Head of caudate nucleus (tissue), 42 donors: ENCODE data around the gene NUP210L.

ENCODE experiments used
- DNase-seq, 42 donors: peaks; one replicate each; pipeline versions ENCODE4 v3.0.0 to v3.0.0-alpha.2; 2020 to 2021; ENCODE audit warnings: mixed read lengths in 7 of 42
- intact Hi-C: fragments of 100-400 bp; cut with DNase I; formaldehyde crosslinking; loops from one replicate; pipeline ENCODE4 v1.15.0; 2022

The NUP210L gene

DNA sequence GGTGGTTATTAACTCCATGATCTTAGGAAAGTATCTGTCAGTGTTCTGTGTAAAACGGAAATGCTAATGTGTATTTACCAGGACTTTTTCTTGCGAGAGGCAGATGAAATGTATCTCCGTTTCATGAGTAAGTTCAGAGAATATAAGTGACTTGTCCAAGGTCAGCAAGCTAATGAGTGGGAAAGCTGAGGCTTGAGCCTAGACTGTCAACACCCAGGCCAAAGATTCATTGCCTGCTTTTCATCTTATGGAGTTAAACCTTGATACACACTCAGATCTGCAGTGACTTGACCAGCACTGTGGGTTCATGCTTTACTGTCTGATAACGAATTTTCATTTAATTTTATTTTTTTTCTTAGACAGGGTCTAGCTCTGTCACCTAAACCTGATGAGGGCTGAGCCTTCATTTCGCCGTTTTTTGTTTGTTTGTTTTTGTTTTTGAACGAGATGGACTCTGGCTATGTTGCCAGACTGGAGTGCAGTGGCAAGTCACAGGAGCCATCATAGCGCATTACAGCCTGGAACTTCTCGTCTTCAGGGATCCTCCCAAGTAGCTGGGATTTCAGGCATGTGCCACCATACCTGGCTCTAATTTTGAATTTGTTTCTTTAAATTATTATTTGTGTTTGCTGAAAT, 176.5 kb downstream of the NUP210L start:
- intact Hi-C loops: no loop called here

GRCh38 chr1:153977250-153978240, 177.3 kb downstream of the NUP210L start, which contains the start of gene JTB:
Gene JTB (minus strand): TSS chr1:153977674. CDS start chr1:153977252, 422 bp downstream.
- intact Hi-C loops: no loop called here
- peak; percentile 87 to 97 (median 93) for DNase-seq

More for the DNA sequence above, 176.5 kb downstream of the NUP210L start:
- no peak for DNase-seq

DNA sequence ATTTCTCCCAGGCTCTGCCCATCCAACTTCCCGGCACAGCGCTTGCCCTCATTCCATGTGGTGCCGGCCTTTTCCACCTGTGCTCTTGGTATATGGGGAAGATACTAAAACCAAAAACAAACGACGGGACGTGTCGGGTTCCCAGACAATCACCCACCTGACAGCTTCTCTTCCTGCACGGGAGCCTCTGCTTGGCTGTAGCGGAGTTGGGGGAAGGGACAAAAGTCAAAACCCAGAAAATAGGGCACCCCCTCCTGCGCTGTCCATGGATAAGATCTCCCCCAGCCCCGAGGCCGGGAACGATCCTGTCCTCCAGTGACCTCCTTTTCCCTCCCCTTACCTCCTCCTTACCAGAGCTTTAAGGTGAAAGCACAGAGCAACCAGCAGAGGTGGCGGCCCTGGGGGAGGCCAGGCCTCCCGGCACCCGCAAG, 178.0 kb downstream of the NUP210L start:
- intact Hi-C loops: no loop called here
- peak in 2 of 42 donors; percentile 24 to 46 for DNase-seq

DNA sequence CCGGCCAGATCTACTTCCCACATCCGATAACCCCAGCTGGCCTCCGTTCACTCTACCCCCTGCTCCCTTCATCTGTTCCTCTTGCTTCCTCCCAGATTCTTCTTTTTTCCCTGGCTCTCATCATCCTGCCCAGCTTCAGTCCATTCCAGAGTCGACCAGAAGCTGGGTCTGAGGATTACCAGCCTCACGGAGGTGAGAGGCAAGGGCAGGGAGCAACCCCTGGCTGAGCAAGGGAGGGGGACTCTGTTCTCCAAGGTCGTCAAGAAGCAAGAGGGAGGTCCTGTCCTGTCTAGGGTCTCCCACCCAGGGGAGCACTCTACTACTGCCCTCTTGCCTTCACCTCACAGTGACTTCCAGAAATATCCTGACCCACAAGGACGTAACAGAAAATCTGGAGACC, 181.3 kb downstream of the NUP210L start:
- DNase-seq: no peak
- intact Hi-C loops: no loop called here

DNA sequence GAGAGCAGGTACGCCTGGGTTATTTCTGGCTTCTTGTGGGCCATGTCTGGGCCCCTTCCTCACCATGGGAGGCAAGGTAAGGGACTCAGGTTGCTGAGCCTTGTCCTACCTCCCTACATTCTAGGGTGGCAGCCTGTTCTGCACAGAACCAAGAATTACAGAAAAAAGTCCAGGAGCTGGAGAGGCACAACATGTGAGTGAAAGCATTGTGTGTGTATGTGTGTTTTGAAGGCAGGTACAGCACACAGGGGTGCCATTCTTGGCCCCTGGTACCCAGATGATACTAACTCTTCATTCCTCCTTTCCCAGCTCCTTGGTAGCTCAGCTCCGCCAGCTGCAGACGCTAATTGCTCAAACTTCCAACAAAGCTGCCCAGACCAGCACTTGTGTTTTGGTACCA, 181.8 kb downstream of the NUP210L start:
- DNase-seq: no peak
- intact Hi-C loops: no loop called here

DNA sequence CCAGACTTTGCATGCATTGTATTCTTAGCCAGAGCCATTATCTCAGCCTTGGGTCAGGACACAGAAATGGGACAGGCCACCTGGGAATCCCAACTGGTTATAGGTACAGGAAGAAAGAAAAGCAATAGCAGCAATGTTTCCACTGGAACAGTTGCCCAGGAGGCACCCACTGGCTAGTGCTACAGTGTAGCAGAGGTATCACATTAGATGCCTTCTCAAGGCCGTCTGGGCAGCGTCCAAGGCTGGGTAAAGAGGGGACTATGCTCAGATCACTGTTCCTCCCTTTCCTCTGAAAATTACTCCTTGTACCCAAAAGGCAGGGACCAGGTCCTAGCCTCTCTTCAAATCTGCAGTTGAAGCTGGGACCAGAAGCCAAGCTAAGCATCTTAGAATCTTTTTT, 184.5 kb downstream of the NUP210L start:
- intact Hi-C loops: no loop called here

GRCh38 chr1:153968972-153969371, 185.9 kb downstream of the NUP210L start:
- intact Hi-C loops: no loop called here
- DNase-seq: no peak

More for the DNA sequence above, 184.5 kb downstream of the NUP210L start:
- DNase-seq: no peak

GRCh38 chr1:153968408-153968807, 186.5 kb downstream of the NUP210L start:
- intact Hi-C loops: no loop called here
- DNase-seq: no peak

GRCh38 chr1:153968000-153968363, 186.9 kb downstream of the NUP210L start:
- DNase-seq: peak in 3 of 42 donors; percentile 20 to 39 (median 27)
- intact Hi-C loops: no loop called here

- intact Hi-C loops: no loop called here
- DNase-seq: peak; percentile 84 to 97 (median 93)
Observed at GRCh38 chr1:153967107-153967999, 187.5 kb downstream of the NUP210L start, which contains the start of gene CREB3L4. Gene CREB3L4 (plus strand): TSS chr1:153967902. CDS start chr1:153968526, 624 bp downstream.

DNA sequence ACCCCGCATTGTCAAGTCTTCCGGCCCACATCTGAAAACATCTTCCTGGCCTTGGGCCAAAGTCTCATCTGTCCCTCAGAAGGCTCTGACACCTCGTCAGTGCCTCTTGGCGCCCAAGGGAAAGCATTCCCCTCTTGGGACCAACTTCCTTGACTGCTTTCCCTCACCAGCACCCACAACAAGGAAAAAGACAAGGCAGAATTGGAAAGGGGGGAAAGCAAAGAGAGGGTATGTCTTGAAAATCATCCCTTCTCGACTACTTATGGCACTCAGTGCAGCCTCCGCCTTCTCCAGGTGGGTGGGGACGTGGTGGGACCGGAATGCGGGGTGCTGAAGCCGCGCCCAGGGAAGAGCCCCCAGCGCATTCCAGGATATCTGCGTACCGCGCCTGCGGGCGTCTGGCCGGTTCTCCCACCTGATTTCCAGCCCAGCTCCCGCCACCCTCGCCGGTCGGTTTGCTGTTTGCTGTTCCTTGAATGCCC, 191.0 kb downstream of the NUP210L start:
- intact Hi-C loops: no loop called here
- DNase-seq: peak in 10 of 42 donors; percentile 13 to 55 (median 32)

GRCh38 chr1:153963030-153963849, 191.6 kb downstream of the NUP210L start, which contains the start of gene SLC39A1:
Gene SLC39A1 (minus strand): TSS chr1:153963537. CDS start chr1:153962715, 822 bp downstream.
- intact Hi-C loops: no loop called here
- DNase-seq: peak; percentile 96 to 100 (median 99)

DNA sequence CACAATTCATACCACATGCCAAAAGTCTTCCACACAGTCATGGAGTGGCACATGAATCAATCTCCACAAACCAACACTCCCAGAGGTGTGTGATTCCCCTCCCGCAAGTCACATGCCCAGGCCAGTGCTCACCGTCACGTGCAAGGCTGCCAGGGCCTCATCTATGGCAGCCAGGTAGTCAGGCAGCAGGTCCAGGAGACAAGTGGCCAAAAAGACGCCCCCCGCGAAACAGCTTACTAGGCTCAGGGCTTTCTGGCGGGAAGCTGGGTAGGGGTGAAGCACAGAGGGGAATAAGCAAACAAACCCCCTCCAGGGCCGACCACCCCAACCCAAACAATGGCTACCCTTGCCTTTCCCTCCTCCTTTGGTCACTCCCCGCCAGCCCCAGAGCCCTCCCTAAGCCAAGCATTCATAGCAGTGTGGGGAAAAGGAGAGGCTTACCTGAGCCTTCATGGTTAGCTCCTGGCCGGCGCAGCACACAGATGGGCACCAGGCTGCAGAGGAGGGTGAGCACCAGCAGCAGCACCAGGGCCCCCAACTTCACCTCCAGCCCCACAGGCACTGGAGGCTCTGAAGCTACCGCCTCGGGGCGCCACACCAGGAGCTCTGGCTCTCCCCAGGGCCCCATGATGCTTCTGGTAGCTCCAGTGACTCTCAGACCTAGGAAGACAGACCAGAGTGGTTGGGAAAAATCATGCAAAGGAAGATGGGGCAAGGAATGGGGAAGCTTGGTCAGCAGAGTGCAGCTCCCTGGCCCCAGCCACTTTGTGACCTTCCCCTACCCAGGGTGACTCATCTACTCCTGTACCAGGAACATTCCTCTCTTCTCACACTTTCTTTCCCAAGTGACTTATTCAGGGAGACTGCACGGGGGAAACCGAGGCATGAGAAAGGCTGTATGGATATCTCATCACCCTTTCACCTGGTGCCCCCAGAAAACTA, 192.5 kb downstream of the NUP210L start:
- peak in 4 of 42 donors; percentile 26 to 59 (median 32) for DNase-seq
- intact Hi-C loops: no loop called here

GRCh38 chr1:153961421-153961820, 193.5 kb downstream of the NUP210L start:
- intact Hi-C loops: no loop called here
- DNase-seq: no peak

- intact Hi-C loops: no loop called here
- no peak for DNase-seq
Observed at GRCh38 chr1:153960206-153960605, 194.7 kb downstream of the NUP210L start.

DNA sequence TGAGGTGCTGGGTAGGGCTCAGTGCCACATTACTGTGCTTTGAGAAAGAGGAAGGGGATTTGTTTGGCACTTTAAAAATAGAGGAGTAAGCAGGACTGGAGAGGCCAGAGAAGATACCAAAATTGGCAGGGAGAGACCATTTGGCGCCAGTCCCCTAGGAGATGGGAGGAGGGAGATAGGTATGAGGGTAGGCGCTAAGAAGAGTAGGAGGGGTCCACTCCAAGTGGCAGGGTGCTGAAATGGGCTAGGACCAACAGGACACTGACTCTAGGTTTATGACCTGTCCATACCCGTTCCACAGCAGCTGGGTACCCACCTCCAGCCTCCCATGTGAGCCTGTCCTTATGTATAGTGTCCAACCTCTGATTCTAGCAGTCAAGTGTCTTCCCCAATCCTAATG, 195.4 kb downstream of the NUP210L start:
- no peak for DNase-seq
- intact Hi-C loops: loop anchor here (10.0 kb wide), 1 partner anchor 165 kb away; no protein-coding TSS in a partner anchor

DNA sequence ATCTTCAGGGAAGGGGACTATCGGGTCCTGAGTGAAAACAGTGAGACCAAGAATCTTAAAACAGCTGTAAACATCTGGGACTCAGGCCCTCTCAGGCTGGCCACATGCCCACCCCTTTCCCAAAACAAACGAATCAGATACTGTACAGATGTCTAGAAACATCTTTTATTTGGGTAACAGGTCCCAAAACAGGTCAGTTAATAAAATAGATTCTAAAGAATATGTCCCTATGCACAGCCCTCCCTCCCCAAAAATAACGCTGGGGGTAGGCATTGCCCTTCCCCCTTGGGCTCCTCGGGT, 196.0 kb downstream of the NUP210L start:
- intact Hi-C loops: loop anchor here (10.0 kb wide), 1 partner anchor 164 kb away; no protein-coding TSS in a partner anchor
- DNase-seq: peak in 1 of 42 donors; percentile 46
